AG08395 (cell line): ENCODE measurements around the gene FAM184B.
A peak's percentile ranks its signal among the peaks of the same experiment; 100 is the strongest.

Source experiments
- DNase-seq: peaks from one replicate; pipeline ENCODE4 v3.0.0; 2012; ENCODE audit warnings: mixed read lengths, low spot score

FAM184B gene

DNA sequence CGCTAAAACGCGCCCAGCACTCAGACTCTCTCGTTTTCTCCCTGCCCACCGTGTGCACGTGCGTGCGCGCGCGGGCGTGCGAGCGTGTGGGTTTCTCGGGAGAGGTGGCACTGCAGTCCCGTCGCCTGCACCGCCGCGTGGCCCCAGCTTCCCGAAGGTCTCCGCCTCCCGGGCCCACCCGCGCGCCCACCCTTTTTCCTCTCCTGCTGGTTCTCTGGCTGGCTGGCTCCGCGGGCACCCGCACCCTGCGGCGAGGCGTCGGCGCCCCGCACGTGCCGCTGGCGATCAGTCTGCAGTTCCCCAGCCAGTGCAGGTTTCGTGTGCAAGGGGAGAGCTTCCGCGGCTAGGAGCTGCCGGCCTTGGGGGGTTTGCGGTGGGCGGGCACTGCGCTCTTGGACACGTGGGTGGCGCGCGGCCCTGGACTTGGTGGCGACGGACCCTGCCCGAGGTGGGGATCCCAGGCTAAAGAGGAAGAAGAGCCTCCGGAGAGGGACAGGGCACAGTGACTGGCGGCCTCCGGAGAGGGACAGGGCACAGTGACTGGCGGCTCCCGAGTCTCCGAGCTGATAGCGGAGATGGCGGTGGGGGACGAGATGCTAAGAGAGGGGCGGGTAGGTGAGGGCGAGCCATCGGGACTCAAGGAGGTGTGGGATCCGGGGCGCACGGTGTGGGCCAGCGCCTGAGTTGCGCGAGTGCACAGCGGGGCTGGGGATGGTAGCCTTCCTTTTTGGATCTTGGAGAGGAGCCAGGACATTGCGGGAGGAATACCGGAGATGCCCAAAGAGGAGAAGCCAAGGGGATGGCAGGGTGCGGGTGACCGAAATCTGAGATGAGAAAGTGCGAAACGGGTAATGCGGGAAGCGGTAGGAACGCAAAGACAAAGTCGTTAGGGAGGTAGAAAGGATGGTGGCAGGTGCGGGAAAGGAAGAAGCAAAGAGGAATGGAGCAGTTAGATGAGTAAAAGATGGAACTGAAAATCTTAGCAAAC, at the start of gene FAM184B:
FAM184B (minus strand) TSS at position 322 of the 988 bp plus-strand sequence. CDS start 322 bp downstream, outside the sequence.
- DNase-seq = no peak

DNA sequence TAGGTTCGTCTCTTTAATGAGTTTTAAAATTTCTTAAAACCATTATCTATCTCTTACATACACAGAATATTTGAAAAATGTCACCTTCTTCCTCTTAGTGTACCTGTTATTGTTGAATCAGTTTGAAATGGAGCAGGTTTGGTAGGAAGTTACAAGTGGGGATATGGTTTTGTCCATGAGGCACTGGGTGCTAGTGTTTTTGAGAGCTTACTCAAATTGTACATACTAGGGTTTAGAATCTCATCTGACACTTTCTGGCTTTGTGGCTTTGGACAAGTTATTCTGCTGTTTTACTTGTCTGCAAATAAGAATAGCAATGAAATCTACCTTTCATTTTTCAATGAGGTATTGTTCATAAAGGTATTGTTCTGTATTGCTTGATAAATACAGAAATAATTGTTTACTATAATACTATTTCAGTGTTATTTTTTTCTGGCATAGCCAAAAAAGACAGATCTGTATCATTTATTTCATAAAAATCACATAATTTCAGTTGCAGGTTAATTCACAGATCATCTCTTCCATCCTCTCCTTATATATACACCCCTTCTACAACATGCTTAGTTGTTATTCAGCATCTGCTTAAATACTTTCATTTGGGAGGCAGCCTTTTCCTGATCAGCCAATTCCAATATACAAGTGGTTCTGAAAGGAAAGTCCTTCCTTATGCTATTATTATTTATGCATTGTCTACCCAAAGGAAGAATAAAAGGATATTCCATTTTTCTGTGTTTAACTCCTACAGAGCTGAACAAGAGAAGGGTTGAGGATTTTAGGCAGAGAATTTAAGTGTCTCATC, 42.6 kb upstream of the FAM184B start:
- DNase-seq = no peak

- DNase-seq = peak; percentile 54
Measured at GRCh38 chr4:17817027-17817426, 35.6 kb upstream of the FAM184B start.

- no peak for DNase-seq
Measured at GRCh38 chr4:17816142-17816541, 34.7 kb upstream of the FAM184B start.

- no peak for DNase-seq
Measured at GRCh38 chr4:17814140-17814539, 32.7 kb upstream of the FAM184B start.

GRCh38 chr4:17812801-17813200, 31.4 kb upstream of the FAM184B start:
- DNase-seq = no peak

- no peak for DNase-seq
Measured at GRCh38 chr4:17812125-17812524, 30.7 kb upstream of the FAM184B start.

DNA sequence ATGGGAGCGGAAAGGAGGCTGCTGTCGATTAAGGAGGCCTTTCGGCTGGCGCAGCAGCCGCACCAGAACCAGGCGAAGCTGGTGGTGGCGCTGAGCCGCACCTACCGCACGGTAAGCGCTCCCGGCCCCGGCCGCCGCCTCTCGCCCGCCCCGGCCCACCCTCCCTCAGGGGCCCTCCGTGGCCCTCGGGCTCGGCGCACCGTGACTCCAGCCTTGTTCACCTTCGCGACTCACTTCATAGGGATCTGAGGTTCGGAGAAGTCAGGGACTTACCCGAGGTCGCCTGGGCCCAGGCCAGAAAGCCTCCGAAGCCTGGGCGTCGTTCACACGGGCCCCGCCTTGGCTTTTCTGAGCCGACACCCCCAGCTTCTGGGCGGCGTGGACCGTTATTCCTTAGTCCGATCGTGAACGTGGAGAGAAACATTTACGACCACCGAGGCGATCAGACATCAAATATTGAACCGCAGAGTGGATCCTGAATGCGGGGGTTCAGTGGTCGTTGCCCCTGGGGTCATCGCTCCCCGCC, 29.7 kb upstream of the FAM184B start:
- peak; percentile 2 for DNase-seq

DNA sequence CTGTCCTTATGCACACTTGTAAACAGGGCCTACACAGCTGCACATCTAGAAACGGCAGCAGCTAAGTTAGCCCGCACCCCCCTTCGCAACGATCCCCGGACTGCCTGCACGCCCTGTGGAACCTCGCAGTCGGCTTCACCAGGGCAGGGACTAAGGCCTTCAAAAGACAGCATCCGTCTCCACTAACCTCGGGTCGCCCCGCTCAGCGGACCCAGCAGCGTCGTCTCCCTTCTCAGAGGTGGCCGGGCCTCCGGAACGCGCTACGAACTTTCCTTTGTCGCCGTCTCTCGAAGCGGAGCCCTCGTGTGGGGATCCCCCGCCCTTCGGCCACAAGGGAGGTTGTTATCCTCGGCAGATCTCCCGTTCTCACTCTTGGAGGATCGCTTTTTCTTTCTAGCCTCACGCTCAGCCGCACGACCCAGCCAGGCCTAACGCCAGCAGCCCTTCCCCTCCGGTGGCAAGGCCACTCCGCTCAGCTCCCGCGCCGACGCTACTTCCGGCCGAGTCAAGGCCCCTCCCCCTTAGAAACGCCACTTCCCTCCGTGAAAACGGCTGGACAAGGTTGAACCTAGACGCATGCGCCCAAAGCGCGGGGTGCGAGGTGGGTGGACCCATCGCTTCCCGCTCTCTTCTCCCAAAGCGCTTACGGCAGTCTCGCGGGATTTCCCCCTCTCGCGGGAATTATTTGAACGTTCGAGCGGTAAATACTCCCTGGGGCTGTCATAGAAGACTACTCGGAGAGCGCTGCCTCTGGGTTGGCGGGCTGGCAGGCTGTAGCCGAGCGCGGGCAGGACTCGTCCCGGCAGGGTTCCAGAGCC, 29.0 kb upstream of the FAM184B start, which contains the start of the genes DCAF16 and NCAPG:
DCAF16 (minus strand) TSS at position 498 of the 818 bp plus-strand sequence. CDS start 6,616 bp downstream, outside the sequence.
NCAPG (plus strand) TSS at position 720 of the 818 bp plus-strand sequence. CDS start 99 bp downstream, outside the sequence.
- DNase-seq = peak; percentile 99

DNA sequence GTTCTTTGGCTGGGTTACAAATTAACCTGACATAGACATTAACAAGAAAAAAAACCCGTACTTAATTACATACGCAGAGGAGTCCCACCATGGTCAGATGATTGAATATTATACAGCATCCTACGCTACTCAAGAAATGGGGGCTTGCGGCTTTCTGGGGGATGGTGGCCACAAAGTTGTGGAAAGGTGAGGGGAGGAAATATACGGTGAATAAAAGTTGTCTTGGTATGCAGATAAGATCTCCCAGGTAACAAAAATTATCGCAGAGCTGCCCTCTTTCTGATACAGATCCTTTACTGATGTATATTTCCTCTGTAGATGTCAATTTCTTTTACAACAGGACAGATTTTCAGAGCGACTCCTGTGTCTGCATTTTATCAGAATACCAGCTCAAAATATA, 28.2 kb upstream of the FAM184B start:
- no peak for DNase-seq

- DNase-seq = peak; percentile 7
Measured at GRCh38 chr4:17807446-17807845, 26.0 kb upstream of the FAM184B start.

DNA sequence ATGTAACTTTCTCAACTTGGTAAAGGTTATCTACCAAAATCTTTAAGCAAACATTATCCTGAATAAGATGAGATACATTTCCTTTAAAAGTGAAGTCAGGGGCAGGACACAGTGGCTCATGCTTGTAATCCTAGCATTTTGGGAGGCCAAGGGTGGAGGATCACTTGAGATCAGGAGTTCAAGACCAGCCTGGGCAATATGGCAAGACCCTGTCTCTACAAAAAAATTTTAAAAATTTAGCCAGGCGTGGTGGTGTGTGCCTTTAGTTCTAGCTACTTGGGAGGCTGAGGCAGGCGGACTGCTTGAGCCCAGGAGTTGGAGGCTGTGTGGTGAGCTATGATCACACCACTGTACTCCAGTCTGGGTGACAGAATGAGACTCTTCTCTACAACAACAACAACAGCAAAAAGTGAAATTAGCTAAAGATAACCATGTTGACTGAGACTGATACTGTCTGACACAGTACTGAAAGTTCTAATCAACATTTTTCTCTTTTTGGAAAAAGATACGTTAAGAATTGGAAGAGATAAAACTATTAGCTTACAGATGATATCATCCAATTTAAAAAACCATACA, 24.2 kb upstream of the FAM184B start:
- no peak for DNase-seq

DNA sequence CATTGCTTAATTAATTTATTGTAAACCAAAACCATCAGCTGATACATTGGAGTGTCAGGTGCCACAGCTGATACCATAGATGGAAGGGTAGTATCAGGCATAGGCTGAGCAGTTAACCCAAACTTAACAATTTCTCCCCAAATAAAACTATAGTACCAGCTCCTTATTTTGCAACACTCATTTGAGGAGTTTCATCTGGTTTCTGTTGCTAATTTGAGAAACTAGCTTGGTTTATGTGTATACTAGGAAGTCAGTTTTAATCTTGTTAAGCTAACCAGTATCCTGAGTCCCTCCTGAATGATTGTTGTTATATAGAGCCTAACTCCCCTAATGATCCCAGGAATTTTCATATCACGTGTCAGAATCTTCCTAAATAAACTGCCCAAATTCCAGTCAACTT, 16.4 kb upstream of the FAM184B start:
- no peak for DNase-seq

- no peak for DNase-seq
Measured at GRCh38 chr4:17794730-17795129, 13.3 kb upstream of the FAM184B start.

GRCh38 chr4:17788956-17789355, 7.5 kb upstream of the FAM184B start:
- no peak for DNase-seq

DNA sequence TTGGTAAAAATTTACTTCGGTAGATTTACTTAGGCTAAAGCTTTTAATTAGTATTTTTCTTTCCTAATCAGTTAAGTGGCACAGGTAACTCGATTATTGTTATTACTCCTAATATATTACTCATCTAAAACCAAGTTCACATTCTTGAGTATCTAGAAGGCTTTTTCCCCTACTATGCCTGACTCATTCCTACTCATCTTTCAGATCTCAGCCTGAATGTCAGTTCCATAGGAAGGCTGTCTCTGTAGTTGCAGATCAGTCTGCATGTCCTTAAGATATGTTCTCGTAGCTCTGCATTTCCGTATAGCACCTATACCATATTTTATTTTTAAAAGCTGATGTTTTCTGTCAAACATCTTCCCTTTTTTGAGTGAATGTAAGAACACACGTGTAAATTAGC, 5.9 kb upstream of the FAM184B start:
- no peak for DNase-seq

DNA sequence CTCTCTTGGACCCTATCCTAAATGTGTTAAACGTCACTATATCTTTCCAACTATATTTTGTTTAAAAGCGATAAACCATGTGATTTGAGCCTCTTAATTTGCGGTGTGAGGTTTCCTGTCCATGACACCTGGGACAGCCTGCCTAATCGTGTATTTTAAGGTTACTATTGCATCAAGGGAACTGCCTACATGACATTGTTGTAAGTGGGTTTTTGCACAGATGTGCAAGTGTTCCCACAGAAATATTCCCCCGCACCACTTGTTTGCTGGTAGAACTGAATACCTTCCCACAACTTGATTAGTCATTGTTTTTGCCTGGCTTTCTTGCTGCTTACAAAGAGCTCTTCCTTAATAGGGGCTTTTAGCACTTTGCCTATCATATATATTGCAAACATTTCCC, 5.1 kb upstream of the FAM184B start:
- DNase-seq = no peak

DNA sequence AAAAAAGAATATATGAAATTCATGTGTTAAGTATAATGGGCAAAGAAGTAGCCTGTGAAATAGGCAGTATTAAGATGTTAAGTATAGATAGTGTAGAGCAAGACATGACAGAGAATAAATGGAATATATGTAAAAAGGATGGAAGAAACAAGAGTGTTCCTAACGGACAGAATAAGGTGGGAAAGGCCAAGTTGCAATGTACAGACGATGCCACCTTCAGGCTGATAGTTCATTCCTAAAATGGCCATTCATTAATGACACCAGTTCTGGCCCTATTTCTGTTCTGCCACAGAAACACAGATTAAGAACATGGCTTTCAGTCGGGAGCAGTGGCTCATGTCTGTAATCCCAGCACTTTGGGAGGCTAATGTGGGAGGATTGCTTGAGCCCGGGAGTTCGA, 4.4 kb upstream of the FAM184B start:
- no peak for DNase-seq

DNA sequence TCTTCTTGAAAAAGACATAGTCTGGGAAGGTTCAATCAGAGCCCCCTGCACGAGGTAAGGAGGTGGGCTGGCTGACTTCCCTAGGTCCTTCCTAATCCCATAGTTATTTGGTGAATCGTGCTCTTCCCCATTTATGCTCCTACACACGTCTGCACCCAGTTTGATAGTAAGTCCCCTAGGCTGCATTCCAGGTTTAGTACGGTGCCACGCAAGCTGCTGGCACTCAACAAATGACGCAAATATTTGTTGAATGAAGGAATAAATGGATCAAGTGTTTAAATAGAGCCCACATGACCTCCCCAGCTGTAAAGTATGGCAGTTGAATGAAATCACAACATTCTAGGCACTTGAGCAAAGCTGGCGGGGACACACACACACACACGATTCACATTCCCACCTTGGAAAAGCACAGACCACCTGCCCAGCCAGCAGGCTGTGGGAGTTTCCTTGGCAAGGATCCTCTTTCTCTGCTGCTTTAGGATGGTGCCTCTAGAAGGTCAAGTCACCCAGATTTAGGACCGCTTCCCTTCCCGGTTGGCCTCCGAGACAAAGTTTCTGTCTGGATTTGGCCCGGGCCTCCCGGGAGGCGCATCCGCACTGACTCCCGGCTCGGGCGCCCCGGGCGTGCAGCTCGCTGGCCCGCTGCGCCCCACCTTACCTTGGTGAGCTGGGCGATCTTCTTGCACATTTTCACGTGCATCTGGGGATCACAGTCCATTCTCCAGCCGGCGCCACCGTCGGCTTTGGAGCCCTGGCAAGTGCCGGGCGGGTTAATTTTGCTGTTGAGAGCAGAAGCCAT, 721 bp downstream of the FAM184B start:
- peak; percentile 16 for DNase-seq

DNA sequence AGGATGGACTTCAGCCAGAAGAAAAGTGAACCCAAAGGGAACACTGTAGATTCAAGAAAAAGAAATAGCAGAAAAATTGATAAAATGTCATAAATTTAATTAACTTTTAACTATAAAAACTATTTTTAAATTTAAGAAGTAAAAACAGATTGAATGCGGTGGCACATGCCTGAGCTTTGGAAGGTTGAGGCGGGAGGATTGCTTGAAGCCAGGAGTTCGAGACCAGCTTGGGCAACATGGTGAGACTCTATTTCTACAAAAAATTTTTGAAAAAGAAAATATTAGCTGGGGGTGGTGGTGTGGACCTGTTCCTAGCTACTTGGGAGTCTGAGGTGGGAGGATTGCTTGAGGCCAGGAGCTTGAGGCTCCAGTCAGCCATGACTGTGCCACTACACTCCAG, 3.0 kb downstream of the FAM184B start:
- DNase-seq = no peak
